Medulla oblongata (tissue), 1 donor: ENCODE measurements around the gene CELF2.

ENCODE experiments used
- DNase-seq: peaks from one replicate; pipeline ENCODE4 v3.0.0-alpha.2; 2015; ENCODE audit errors: extremely low spot score

The CELF2 gene

GRCh38 chr10:11058965-11059364 lies 41.3 kb downstream of the CELF2 start:
- DNase-seq = no peak

GRCh38 chr10:11063856-11064255 lies 46.2 kb downstream of the CELF2 start:
- no peak for DNase-seq

GRCh38 chr10:11064832-11065231 lies 47.2 kb downstream of the CELF2 start:
- no peak for DNase-seq

GRCh38 chr10:11065567-11065966 lies 47.9 kb downstream of the CELF2 start:
- DNase-seq = no peak

- DNase-seq = no peak
Measured at GRCh38 chr10:11066520-11066919, 48.8 kb downstream of the CELF2 start.

GRCh38 chr10:11068861-11069633 lies 51.4 kb downstream of the CELF2 start:
- no peak for DNase-seq

- DNase-seq = no peak
Measured at GRCh38 chr10:11073410-11073809, 55.7 kb downstream of the CELF2 start.

GRCh38 chr10:11074536-11075267 lies 57.0 kb downstream of the CELF2 start:
- no peak for DNase-seq

- no peak for DNase-seq
Measured at GRCh38 chr10:11076221-11076620, 58.5 kb downstream of the CELF2 start.

- no peak for DNase-seq
Measured at GRCh38 chr10:11080564-11080984, 62.9 kb downstream of the CELF2 start.

- no peak for DNase-seq
Measured at GRCh38 chr10:11081408-11081807, 63.7 kb downstream of the CELF2 start.

- DNase-seq = no peak
Measured at GRCh38 chr10:11082526-11082925, 64.9 kb downstream of the CELF2 start.

GRCh38 chr10:11083051-11083450 lies 65.4 kb downstream of the CELF2 start:
- no peak for DNase-seq

- no peak for DNase-seq
Measured at GRCh38 chr10:11085545-11085944, 67.9 kb downstream of the CELF2 start.

- DNase-seq = no peak
Measured at GRCh38 chr10:11086177-11086840, 68.6 kb downstream of the CELF2 start.

- DNase-seq = no peak
Measured at GRCh38 chr10:11087372-11087771, 69.7 kb downstream of the CELF2 start.

GRCh38 chr10:11088709-11089108 lies 71.0 kb downstream of the CELF2 start:
- no peak for DNase-seq

GRCh38 chr10:11089272-11089671 lies 71.6 kb downstream of the CELF2 start:
- DNase-seq = no peak

- no peak for DNase-seq
Measured at GRCh38 chr10:11091517-11092102, 73.9 kb downstream of the CELF2 start.

- DNase-seq = no peak
Measured at GRCh38 chr10:11093771-11094736, 76.4 kb downstream of the CELF2 start.

- no peak for DNase-seq
Measured at GRCh38 chr10:11095374-11095801, 77.7 kb downstream of the CELF2 start.
